Duodenal mucosa (tissue), 2 donors: ENCODE measurements around the gene KCNN3.
"Not testable (repeated sequence)": the region's sequence is repeated elsewhere in the genome, so short reads cannot be mapped to it uniquely, and the experiment has no call there.

Experiments
- H3K27ac ChIP-seq: one replicate; pipeline ENCODE4 v1.7.0; 2013; ENCODE audit warnings: low read depth, low read length
- H3K27me3 ChIP-seq, 2 donors: one replicate each; pipeline ENCODE4 v1.7.0; 2013; ENCODE audit warnings: low read length in 2 of 2, control low read depth in 1 of 2; ENCODE audit not compliant: insufficient read depth in 2 of 2, control insufficient read depth in 1 of 2
- H3K36me3 ChIP-seq, 2 donors: one replicate each; pipeline ENCODE4 v1.7.0; 2013; ENCODE audit warnings: low read length in 2 of 2, control low read depth in 1 of 2; ENCODE audit not compliant: insufficient read depth in 2 of 2, control insufficient read depth in 1 of 2
- H3K4me1 ChIP-seq, 2 donors: one replicate each; pipeline ENCODE4 v1.7.0; 2013; ENCODE audit warnings: low read length in 2 of 2, control low read depth in 1 of 2; ENCODE audit not compliant: insufficient read depth in 2 of 2, control insufficient read depth in 1 of 2
- H3K4me3 ChIP-seq, 2 donors: one replicate each; pipeline ENCODE4 v1.7.0; 2013; ENCODE audit warnings: low read length in 2 of 2, low read depth in 1 of 2
- H3K9ac ChIP-seq, 2 donors: one replicate each; pipeline ENCODE4 v1.7.0; 2013; ENCODE audit warnings: low read length in 2 of 2, low read depth in 1 of 2
- H3K9me3 ChIP-seq, 2 donors: one replicate each; pipeline ENCODE4 v1.7.0; 2013; ENCODE audit warnings: low read length in 2 of 2, control low read depth in 1 of 2; ENCODE audit not compliant: control insufficient read depth in 1 of 2

KCNN3 gene

DNA sequence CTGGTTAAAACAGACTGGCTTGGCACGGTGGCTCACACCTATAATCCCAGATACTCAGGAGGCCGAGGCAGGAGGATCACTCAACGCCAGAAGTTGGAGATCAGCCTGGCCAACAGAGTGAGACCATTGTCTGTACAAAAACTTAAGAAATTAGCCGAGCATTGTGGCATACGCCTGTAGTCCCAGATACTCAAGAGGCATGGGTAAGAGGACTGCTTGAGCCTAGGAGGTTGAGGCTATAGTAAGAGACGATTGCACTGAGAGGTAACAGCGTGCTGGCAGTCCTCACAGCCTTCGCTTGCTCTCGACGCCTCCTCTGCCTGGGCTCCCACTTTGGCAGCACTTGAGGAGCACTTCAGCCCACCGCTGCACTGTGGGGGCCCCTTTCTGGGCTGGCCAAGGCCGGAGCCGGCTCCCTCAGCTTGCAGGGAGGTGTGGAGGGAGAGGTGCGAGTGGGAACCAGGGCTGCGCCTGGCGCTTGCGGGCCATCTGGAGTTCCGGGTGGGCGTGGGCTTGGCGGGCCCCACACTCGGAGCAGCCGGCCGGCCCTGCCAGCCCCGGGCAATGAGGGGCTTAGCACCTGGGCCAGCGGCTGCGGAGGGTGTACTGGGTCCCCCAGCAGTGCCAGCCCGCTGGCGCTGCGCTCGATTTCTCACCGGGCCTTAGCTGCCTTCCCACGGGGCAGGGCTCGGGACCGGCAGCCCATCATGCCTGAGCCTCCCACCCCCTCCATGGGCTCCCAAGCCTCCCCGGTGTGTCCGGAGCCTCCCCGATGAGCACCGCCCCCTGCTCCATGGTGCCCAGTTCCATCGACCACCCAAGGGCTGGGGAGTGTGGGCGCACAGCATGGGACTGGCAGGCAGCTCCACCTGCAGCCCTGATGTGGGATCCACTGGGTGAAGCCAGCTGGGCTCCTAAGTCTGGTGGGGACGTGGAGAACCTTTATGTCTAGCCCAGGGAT, 199.5 kb downstream of the KCNN3 start:
- not testable (repeated sequence) for H3K27me3 ChIP-seq, H3K36me3 ChIP-seq, H3K4me1 ChIP-seq, H3K27ac ChIP-seq, H3K9ac ChIP-seq, H3K9me3 ChIP-seq, H3K4me3 ChIP-seq

DNA sequence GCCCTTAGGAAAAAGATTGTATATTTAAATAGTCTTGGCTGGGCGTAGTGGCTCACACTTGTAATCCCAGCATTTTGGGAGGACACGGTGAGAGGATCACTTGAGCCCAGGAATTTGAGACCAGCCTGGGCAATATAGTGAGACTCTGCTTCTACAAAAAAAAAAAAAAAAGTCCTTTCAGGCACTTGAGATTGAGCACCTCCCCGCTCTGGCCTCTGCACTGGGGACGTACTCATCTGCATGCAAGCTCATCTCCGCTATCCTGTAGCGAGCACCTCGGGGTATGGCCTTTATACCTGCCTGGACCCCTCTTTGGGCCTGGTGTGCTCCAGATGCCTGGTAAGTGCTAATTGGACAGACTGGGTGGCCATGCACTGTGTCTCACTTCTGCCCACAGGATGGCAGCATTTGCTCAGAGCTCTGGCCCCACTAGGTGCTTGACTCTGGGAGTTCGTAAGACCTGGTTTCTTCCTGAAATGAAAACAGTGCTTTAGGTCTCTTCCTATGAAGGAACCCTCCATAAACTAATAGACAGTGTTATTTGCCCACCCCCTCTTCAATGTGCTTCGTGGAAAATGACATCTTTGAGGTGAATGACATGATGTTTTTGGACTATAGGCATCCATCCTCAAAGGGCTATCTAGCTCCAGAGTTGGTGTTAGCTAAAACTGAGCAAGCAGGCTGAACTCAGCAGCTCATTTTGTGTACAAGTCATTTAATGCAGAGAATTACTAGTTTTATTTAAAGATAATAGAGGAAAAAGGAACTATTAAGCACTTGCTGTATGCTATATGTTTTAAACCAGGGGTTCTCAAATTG, 200.4 kb downstream of the KCNN3 start:
- Histone ChIP-seq H3K4me1 (no peaks in the 10 kb centered on the region), H3K9ac (no peak overlapping the region)

DNA sequence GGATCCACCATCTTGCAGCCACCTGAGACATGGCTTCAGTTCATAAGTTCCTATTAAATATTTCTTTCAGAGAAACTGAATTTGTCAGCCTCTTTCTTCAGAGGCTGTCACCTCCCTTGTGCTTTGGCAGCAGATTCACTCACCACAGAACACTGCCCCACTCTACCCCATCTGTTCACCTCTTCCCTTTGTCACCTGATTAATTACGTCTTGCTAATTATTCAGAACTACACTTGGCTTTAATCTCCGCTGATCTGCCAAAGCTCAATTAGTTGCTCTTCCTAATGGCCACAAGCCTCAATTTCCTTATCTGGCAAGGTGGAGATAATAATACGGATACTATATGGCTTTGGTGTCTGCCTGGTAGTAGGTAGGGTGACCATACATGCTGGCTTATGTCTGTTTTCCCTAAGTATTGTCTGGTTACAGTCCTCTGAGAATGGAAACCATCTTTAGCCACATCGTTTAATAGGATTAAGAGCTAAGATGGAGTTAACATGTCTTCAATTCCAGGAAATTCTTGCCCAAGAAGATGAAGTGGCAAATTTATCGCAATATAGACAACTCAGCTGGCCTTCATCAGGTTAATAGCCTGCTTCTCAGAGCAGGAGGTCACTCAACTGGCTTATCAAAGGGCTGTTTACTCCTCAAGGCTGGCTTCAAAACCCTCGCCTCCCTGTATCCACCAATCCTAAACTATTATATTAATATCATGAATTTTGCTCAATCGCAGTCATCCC, 203.9 kb downstream of the KCNN3 start:
- no peak overlapping the region for H3K27ac ChIP-seq
- H3K27me3 ChIP-seq, result no peaks in the 10 kb centered on the region
- H3K4me1 ChIP-seq, result peaks cover 0 to 7% of the 10 kb centered on the region in 2 donors
- no peak overlapping the region for H3K9ac ChIP-seq
- no peak overlapping the region for H3K4me3 ChIP-seq
- no peaks in the 10 kb centered on the region for H3K9me3 ChIP-seq
- no peaks in the 10 kb centered on the region for H3K36me3 ChIP-seq

More for the DNA sequence above, 200.4 kb downstream of the KCNN3 start:
- Histone ChIP-seq H3K4me3 (no peak overlapping the region), H3K27me3 (no peaks in the 10 kb centered on the region), H3K27ac (no peak overlapping the region), H3K9me3 (no peaks in the 10 kb centered on the region), H3K36me3 (no peaks in the 10 kb centered on the region)

DNA sequence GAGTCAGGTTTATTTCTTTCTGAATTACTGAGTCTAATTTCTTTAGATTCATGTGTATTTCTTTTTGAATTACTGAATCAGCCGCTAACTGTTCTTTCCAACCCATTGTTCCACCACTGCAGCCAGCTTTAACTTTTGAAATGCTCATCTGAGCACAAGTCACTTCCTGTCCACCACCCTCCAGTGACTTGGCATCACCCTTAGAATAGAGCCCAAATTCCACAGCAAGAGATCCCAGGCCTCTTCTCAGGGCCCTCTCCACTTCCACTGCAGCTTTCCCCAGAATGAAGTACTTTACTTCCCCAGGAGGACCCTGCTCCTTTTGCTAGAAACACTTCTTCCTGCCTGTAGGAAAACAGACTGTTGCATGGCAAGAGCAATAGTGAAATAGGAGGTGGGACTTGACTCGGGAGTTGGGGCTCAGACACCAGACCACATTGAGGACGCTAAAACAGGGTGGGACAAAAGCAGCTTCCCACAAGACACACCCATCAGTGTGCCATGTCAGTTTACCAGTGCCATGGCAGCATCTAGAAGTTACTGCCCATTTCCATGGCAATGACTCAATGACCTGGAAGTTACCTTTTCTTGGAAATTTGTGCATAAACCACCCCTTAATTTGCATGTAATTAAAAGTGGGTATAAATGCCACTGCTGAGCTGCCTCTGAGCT, 205.6 kb downstream of the KCNN3 start:
- Histone ChIP-seq H3K27me3 (peaks cover 0 to under 1% of the 10 kb centered on the region in 2 donors), H3K4me1 (peaks cover 0 to 7% of the 10 kb centered on the region in 2 donors), H3K9me3 (no peaks in the 10 kb centered on the region), H3K36me3 (no peaks in the 10 kb centered on the region), H3K9ac (no peak overlapping the region), H3K4me3 (no peak overlapping the region), H3K27ac (no peak overlapping the region)

DNA sequence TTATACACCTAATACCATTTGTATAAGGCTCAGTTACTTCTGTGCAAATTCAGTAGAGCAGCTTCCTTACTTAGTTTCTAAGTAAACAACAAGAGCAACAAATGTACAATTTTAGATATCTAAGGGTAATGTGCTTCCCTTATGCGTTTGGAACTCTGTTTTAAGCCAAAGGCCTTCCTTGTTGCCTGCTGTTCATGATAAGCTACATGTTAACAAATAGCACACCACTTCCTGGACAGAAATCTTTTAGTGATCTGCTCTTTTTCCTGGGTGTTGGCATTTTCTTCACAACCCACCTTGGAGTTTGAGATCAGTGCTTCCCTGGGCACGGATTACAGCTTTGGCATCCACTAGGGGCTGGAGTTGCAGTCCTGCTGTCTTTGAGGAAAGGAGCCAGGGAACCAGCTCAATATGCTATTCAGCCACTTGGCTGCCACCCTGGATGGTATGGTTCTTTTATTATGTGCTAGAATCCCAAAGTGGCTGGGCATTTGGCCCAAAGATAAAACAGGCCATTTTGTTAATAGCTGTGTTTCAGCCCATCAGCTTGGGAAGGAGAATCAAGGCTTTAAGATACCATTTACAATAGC, 206.5 kb downstream of the KCNN3 start:
- Histone ChIP-seq H3K4me3 (no peak overlapping the region), H3K9me3 (no peaks in the 10 kb centered on the region), H3K9ac (no peak overlapping the region), H3K36me3 (no peaks in the 10 kb centered on the region), H3K27me3 (peaks cover 0 to 6% of the 10 kb centered on the region in 2 donors), H3K4me1 (peaks cover 0 to 7% of the 10 kb centered on the region in 2 donors), H3K27ac (no peak overlapping the region)

DNA sequence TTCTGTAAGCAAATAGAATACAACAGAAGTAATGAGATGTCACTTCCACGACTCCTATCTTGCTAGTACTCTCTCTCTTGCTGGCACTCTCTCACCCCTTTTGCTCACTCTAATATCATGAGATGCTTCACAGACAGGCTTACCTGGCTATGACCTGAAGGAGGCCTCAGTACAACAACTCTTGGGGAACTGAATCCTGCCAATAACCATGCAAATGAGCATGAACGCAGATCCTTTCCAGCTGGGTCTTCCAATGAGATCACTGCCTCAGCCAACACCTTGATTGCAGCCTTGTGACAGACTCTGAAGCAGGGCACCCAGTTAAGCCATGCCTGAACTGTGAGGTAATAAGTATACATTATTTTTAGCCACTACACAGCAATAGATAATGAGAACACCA, 209.0 kb downstream of the KCNN3 start:
- Histone ChIP-seq H3K9me3 (no peaks in the 10 kb centered on the region), H3K36me3 (no peaks in the 10 kb centered on the region), H3K27me3 (peaks cover 0 to 13% of the 10 kb centered on the region in 2 donors), H3K4me1 (peaks cover 0 to 7% of the 10 kb centered on the region in 2 donors), H3K9ac (no peak overlapping the region), H3K27ac (no peak overlapping the region), H3K4me3 (no peak overlapping the region)

DNA sequence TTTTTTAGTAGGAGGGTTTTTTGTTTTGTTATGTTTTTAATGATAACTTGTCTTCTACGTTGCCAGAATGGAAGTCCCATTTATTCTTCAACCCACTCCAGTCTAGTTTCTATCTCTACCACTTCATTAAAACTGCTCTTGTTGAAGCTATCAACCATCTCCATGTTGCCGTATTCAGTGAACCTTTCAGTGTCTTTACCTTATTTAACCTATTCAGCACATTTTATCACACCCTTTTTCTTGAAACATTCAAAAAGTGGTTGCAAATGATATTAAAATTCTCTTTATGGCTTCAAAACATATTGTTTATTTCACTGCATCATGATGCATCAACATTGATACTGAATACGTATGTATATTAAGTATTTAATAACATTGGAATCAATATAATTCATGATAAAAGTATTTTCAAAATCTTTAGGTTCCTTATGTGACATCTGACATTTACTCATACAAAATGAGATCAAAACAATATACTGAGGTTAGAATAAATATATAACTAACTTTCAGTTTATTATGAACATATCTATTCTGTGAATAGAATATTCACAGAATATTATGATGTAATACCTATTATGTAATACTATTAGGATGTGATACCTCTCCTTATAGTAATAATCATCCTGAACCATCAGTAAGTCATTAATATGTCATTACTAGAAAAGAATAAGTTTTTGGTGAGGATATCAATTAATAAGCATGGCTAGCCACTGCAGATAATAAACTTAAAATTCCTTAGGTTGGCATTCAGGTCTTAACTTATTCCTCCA, 210.1 kb downstream of the KCNN3 start:
- H3K4me1 ChIP-seq, result peaks cover 0 to 7% of the 10 kb centered on the region in 2 donors
- H3K9me3 ChIP-seq, result no peaks in the 10 kb centered on the region
- H3K27ac ChIP-seq, result no peak overlapping the region
- H3K9ac ChIP-seq, result no peak overlapping the region
- no peak overlapping the region for H3K4me3 ChIP-seq
- H3K36me3 ChIP-seq, result no peaks in the 10 kb centered on the region
- peaks cover 0 to 13% of the 10 kb centered on the region in 2 donors for H3K27me3 ChIP-seq

DNA sequence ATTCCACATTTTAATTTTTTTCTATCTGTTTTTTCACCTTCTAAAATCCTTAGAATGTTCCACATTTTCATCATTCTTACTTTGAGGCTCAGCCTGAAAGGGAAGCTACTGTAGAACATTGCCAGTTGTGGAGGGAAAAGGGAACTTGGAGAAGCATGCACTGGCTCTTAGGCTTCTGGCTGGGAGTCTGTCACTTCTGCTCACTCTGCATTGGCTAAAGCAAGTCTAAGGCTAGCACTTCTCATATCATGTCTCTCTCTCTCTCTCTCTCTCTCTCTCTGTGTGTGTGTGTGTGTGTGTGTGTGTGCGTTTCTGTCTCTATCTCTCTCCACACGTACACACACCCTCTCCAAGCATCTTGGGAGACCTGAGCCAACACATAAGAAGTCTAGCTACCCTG, 212.5 kb downstream of the KCNN3 start:
- H3K4me3 ChIP-seq, result no peak overlapping the region
- H3K36me3 ChIP-seq, result no peaks in the 10 kb centered on the region
- peaks cover 0 to 13% of the 10 kb centered on the region in 2 donors for H3K27me3 ChIP-seq
- no peak overlapping the region for H3K9ac ChIP-seq
- no peaks in the 10 kb centered on the region for H3K9me3 ChIP-seq
- H3K4me1 ChIP-seq, result no peaks in the 10 kb centered on the region
- no peak overlapping the region for H3K27ac ChIP-seq

DNA sequence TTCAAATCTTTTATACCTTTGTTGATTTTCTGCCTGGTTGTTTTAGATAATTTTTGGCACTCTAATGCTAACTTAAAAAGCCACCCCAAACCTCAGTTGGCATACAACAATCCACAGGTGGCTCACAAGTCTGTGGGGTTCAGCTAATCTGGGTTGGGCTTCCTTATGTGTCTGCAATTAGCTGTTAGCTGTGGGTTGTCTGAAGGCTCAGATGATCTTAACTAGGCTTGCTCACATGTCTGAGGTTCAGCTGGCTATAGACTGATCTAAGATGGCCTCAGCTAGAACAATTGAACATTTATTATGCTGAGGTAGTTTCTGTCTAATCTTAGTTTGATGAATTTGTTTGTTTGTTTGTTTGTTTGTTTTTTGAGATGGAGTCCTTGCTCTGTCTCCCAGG, 217.2 kb downstream of the KCNN3 start:
- H3K36me3 ChIP-seq, result no peaks in the 10 kb centered on the region
- no peaks in the 10 kb centered on the region for H3K4me1 ChIP-seq
- H3K9me3 ChIP-seq, result no peaks in the 10 kb centered on the region
- no peak overlapping the region for H3K4me3 ChIP-seq
- no peak overlapping the region for H3K27ac ChIP-seq
- H3K9ac ChIP-seq, result no peak overlapping the region
- peaks cover 0 to 7% of the 10 kb centered on the region in 2 donors for H3K27me3 ChIP-seq
